Measurements from ENCODE around the gene HNMT. TPM values are rescaled to one million over a fixed set of nuclear protein-coding genes. Genes with fewer than 3 reads are reported as not detected.

The HNMT gene
- total RNA-seq, 2 experiments from 2014 or later, result 0.78 TPM; not detected in 1

- CTCF ChIA-PET, result no interaction called here
- no peaks in the 10 kb centered on the region for H3K27me3 ChIP-seq (ENCODE audit: control insufficient read depth in 1 of 2, insufficient read depth in 2 of 2, low read length in 2 of 2)
- intact Hi-C loops (cut with DNase I, micrococcal nuclease), result no loop called here
- H3K9me3 Mint-ChIP-seq, result no peaks in the 10 kb centered on the region
- peaks cover 4% of the 10 kb centered on the region for H3K27me3 Mint-ChIP-seq
- DNase-seq, result no peak
- no peak for ATAC-seq (ENCODE audit: poor library complexity)
- no peaks in the 10 kb centered on the region for H3K36me3 Mint-ChIP-seq (ENCODE audit: low read depth)
- no peak overlapping the region for H3K27ac Mint-ChIP-seq
- H3K27ac ChIP-seq (ENCODE audit: low read depth in 1 of 2, low read length in 2 of 2), result no peak overlapping the region
- H3K4me1 Mint-ChIP-seq (ENCODE audit: low read depth), result no peaks in the 10 kb centered on the region
- no peak overlapping the region for H3K4me3 Mint-ChIP-seq
- POLR2A ChIA-PET, result no interaction called here
- no peaks in the 10 kb centered on the region for H3K36me3 ChIP-seq (ENCODE audit: insufficient read depth, low read length)
- no peaks in the 10 kb centered on the region for H3K9me3 ChIP-seq (ENCODE audit: control insufficient read depth in 1 of 2, insufficient read depth in 1 of 2, low read length in 2 of 2)
- no peak for TF ChIP-seq CTCF (IDR thresholded peaks at IDR 0.05)
- H3K4me1 ChIP-seq (ENCODE audit: insufficient read depth, low read length), result no peaks in the 10 kb centered on the region
- H3K4me3 ChIP-seq (ENCODE audit: low read length), result no peak overlapping the region
These were observed 40.3 kb upstream of the HNMT start for GRCh38 chr2:137924019-137924418.

GRCh38 chr2:137925599-137925998 is 38.7 kb upstream of the HNMT start:
- H3K27ac ChIP-seq (ENCODE audit: low read depth in 1 of 2, low read length in 2 of 2), result no peak overlapping the region
- no peak overlapping the region for H3K4me3 ChIP-seq (ENCODE audit: low read length)
- DNase-seq, result no peak
- no peaks in the 10 kb centered on the region for H3K27me3 Mint-ChIP-seq
- intact Hi-C loops (cut with DNase I, micrococcal nuclease), result no loop called here
- H3K9me3 Mint-ChIP-seq, result no peaks in the 10 kb centered on the region
- POLR2A ChIA-PET, result no interaction called here
- no peaks in the 10 kb centered on the region for H3K4me1 Mint-ChIP-seq (ENCODE audit: low read depth)
- no peaks in the 10 kb centered on the region for H3K9me3 ChIP-seq (ENCODE audit: control insufficient read depth in 1 of 2, insufficient read depth in 1 of 2, low read length in 2 of 2)
- H3K27me3 ChIP-seq (ENCODE audit: control insufficient read depth in 1 of 2, insufficient read depth in 2 of 2, low read length in 2 of 2), result no peaks in the 10 kb centered on the region
- H3K36me3 Mint-ChIP-seq (ENCODE audit: low read depth), result no peaks in the 10 kb centered on the region
- no peak for TF ChIP-seq CTCF (IDR thresholded peaks at IDR 0.05)
- no peaks in the 10 kb centered on the region for H3K36me3 ChIP-seq (ENCODE audit: insufficient read depth, low read length)
- CTCF ChIA-PET, result no interaction called here
- no peak overlapping the region for H3K27ac Mint-ChIP-seq
- no peak for ATAC-seq (ENCODE audit: poor library complexity)
- H3K4me1 ChIP-seq (ENCODE audit: insufficient read depth, low read length), result no peaks in the 10 kb centered on the region
- H3K4me3 Mint-ChIP-seq, result no peak overlapping the region

DNA sequence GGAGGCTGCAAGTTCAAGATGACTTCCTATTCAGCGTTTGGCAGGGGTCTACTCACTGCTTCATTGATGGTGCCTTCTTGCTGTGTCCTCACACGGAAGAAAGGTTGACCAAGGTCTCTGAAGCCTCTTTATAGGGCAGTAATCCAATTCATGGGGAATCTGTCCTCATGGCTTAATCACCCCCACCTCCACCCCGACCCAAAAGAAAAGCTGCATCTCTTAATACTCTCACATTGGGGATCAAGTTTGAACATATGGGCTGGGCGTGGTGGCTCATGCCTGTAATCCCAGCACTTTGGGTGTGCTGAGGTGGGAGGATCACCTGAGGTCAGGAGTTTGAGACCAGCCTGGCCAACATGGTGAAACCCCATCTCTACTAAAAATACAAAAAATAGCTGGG is 36.4 kb upstream of the HNMT start:
- no peaks in the 10 kb centered on the region for H3K9me3 ChIP-seq (ENCODE audit: control insufficient read depth in 1 of 2, insufficient read depth in 1 of 2, low read length in 2 of 2)
- ATAC-seq (ENCODE audit: poor library complexity) (no peak), DNase-seq (no peak)
- Mint-ChIP-seq H3K4me3 (no peak overlapping the region), H3K4me1 (ENCODE audit: low read depth) (no peaks in the 10 kb centered on the region), H3K27ac (no peak overlapping the region), H3K36me3 (ENCODE audit: low read depth) (no peaks in the 10 kb centered on the region), H3K27me3 (no peaks in the 10 kb centered on the region), H3K9me3 (no peaks in the 10 kb centered on the region)
- TF ChIP-seq CTCF (IDR thresholded peaks at IDR 0.05), result no peak
- no peak overlapping the region for H3K4me3 ChIP-seq (ENCODE audit: low read length)
- no peaks in the 10 kb centered on the region for H3K4me1 ChIP-seq (ENCODE audit: insufficient read depth, low read length)
- H3K36me3 ChIP-seq (ENCODE audit: insufficient read depth, low read length), result no peaks in the 10 kb centered on the region
- H3K27me3 ChIP-seq (ENCODE audit: control insufficient read depth in 1 of 2, insufficient read depth in 2 of 2, low read length in 2 of 2), result no peaks in the 10 kb centered on the region
- no peak overlapping the region for H3K27ac ChIP-seq (ENCODE audit: low read depth in 1 of 2, low read length in 2 of 2)
- CTCF ChIA-PET, result no interaction called here
- intact Hi-C loops (cut with DNase I, micrococcal nuclease), result no loop called here
- POLR2A ChIA-PET, result no interaction called here
